ENCODE results near the gene PACS2. TPM values are rescaled to one million over a fixed set of nuclear protein-coding genes. Genes with fewer than 3 reads are reported as not detected.

PACS2 gene
- polyA plus RNA-seq, 3 donors from 2014 or later, result 2.0 to 3.3 (median 2.7) TPM

DNA sequence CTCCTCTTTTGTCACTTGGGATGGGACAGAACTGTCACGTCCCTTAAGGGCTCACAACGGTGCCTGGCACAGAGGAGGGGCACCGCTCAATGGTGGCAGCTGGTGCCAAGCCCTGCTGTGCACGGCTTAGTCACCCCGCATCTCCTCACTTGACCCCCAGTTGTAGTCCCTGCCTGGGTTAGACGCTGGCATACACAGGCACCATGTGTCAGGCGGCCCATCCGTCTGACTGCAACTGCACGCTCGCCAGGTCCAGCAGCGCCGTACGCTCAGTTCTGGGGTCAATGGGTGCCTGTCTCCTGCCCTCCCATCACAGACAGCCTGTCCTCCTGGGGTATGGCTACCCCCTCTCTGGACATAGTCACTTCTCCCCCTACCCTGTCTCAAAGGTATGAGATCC, 1.6 kb upstream of the PACS2 start:
- Mint-ChIP-seq H3K36me3 (no peaks in the 10 kb centered on the region), H3K27ac (peak overlapping the region in 2 of 6 donors; percentile 80 to 85), H3K4me3 (peak overlapping the region in 3 of 5 donors; percentile 83 to 89 (median 88)), H3K9me3 (no peaks in the 10 kb centered on the region), H3K27me3 (ENCODE audit: low read depth in 3 of 3) (peaks cover 7 to 13% (median 13%) of the 10 kb centered on the region in 3 donors), H3K4me1 (peaks cover 22 to 30% of the 10 kb centered on the region in 2 donors)
- DNase-seq, result no peak

DNA sequence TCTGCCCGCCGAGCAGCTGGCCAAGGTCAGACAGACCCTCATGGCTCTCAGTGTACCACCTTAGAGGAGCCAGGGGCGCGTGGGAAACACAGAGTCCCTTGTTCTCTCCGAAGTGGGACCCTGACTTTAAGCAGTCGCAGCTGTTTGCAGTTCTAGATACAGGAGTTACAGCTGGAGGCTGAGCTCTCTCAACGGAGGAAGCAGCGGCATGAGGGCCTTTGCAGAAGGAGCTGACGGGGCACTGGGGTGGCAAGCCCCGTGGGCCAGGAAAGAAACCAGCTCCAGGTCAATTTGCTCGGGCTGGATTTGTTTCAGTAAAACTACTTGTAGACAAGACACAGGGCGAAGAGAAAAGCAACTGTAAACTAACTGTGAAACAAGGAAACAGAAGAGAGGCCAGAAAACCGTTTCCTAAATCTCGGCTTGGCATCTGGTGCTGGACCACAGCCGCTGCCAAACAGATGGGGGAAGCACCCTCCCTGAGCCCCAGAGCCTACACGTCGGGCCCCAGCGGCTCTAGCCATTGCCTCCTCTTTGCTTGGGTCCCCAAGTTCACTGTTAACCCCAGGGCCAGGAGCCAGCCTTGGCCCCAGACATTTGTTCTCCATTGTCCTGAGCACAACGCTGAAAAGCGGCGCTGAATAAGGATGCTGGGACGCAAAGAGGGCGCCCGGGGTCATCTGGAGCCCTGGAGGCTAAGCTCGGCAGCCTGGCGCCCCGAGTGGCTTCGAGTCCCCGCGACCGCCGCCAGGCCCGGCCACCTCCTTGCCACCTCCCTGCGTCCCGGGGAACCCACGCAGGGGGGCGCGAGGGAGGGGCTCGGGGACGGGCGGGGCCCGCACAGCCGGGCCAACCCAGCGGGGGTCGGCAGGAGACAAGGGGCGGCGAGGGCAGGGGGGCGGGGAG, 914 bp upstream of the PACS2 start:
- no peak for DNase-seq
- Mint-ChIP-seq H3K9me3 (no peaks in the 10 kb centered on the region), H3K4me1 (peaks cover 22 to 30% of the 10 kb centered on the region in 2 donors), H3K27me3 (ENCODE audit: low read depth in 3 of 3) (peaks cover 7 to 13% (median 13%) of the 10 kb centered on the region in 3 donors), H3K27ac (peak overlapping the region; percentile 80 to 93 (median 88)), H3K4me3 (peak overlapping the region; percentile 83 to 89 (median 88)), H3K36me3 (no peaks in the 10 kb centered on the region)

DNA sequence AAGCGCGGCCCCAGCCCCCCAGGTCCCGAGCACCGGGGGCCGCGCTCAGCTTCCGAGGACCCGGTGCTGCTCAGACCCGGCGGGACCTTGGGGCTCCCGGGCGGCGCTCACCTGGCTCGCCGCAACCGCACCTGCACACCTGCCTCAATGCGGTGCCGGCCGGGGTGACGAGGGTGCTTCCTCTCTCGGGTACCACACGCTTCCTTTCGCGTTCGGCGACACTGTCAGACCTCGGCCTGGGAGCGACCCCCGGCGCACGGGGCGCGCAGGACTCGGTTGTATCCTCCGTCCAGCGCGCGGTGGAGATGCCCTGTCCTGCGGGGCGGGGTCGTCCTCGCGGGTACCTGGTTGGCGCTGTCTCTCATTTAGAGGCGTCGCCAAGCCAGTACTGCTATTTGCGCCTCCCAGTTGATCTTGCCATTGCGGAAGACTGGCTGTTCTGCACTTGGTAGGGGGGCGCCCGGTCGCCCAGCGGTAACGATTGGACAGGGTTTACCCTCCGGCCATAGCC, 718 bp downstream of the PACS2 start:
- peak overlapping the region; percentile 80 to 86 (median 83) for H3K4me3 Mint-ChIP-seq
- DNase-seq, result peak; percentile 49 to 61 (median 51)
- H3K36me3 Mint-ChIP-seq, result no peaks in the 10 kb centered on the region
- no peaks in the 10 kb centered on the region for H3K9me3 Mint-ChIP-seq
- H3K27me3 Mint-ChIP-seq (ENCODE audit: low read depth in 3 of 3), result peaks cover 7 to 14% (median 12%) of the 10 kb centered on the region in 3 donors
- peak overlapping the region in 5 of 6 donors; percentile 60 to 85 (median 74) for H3K27ac Mint-ChIP-seq
- peaks cover 22 to 30% of the 10 kb centered on the region in 2 donors for H3K4me1 Mint-ChIP-seq

DNA sequence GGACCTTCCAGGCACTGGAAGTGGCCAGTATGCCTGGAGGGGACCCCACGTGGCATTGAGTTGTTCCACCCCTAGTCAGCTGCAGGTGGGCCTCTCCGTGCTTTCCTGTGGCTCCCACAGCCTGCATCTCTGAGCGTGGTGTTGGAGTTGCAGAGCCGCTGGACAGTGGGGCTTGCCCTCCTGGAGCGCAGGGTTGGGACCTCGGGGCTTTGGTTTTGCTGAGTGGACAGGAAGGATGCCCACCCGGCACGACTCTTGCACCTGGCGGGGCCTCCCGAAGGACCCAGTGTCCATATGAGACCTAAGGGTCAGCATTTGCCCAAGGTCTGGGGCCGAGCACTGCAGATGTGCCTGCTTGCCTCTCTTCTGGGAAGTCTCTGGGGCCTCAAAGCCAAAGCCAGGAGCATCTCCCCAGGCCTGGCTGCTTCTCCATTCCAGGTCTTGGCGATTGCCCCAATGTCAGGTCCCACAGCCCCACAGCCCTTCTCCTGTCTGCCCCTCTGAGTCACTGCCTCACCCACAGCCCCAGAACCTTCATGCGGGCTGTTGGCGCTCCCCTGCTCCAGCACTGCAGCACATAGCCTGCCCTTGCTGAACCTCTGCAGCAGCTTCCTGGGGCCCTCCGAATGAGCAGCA, 1.5 kb downstream of the PACS2 start:
- peaks cover 22 to 30% of the 10 kb centered on the region in 2 donors for H3K4me1 Mint-ChIP-seq
- DNase-seq, result no peak
- H3K36me3 Mint-ChIP-seq, result no peaks in the 10 kb centered on the region

DNA sequence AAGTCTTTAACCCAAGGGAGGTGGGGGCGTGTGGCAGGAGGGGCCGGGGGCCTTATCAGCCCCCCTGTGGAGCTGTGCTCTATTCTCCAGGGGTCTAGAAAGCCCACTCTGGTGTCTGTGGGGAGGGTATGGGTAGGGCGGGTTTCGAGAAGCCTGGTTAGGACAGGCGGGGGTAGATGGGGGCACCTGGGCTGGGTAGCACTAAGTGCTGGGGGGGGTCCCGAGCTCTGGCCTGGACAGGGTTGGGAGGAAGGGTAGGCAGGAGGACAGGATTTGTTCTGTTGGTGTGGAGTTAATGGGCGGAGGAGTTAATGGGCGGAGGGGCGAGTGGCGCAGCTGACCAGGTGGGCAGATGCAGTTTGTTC, 2.0 kb downstream of the PACS2 start:
- no peak for DNase-seq
- H3K9me3 Mint-ChIP-seq, result no peaks in the 10 kb centered on the region
- peaks cover 7 to 14% (median 12%) of the 10 kb centered on the region in 3 donors for H3K27me3 Mint-ChIP-seq (ENCODE audit: low read depth in 3 of 3)
- peaks cover 22 to 30% of the 10 kb centered on the region in 2 donors for H3K4me1 Mint-ChIP-seq
- H3K27ac Mint-ChIP-seq, result peak overlapping the region in 3 of 6 donors; percentile 40 to 74 (median 64)
- peak overlapping the region; percentile 42 to 86 (median 83) for H3K4me3 Mint-ChIP-seq
- no peaks in the 10 kb centered on the region for H3K36me3 Mint-ChIP-seq

More for the DNA sequence above, 1.5 kb downstream of the PACS2 start:
- H3K9me3 Mint-ChIP-seq, result no peaks in the 10 kb centered on the region
- H3K27me3 Mint-ChIP-seq (ENCODE audit: low read depth in 3 of 3), result peaks cover 7 to 14% (median 12%) of the 10 kb centered on the region in 3 donors
- H3K27ac Mint-ChIP-seq, result peak overlapping the region in 4 of 6 donors; percentile 60 to 85 (median 73)
- H3K4me3 Mint-ChIP-seq, result peak overlapping the region; percentile 80 to 86 (median 83)

DNA sequence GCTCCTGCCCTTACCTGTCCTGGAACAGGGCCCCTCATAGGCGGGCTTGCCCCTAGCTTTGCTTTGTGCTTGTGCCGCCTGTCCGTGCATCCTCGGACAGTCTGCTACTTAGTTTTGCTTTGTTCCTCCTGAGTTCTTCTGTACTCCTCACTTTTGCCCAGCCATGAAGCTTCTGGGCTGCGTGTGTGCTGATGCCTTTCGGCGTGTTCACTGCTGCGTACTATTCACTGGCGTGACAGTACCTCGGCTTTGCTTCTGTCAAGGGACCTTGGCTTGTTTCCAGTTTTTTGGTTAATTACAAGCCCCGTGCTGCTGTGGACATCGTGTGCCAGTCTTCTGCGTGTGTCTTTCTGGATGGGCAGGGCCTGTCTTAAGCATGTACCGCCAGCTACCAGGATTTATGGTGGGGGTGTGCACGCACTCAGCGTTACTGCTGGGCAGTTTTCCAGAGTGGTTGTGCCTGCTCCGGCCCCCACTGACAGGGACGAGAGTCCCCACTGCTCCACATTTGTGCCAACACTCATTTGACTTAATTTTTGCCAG, 2.5 kb downstream of the PACS2 start:
- Mint-ChIP-seq H3K9me3 (no peaks in the 10 kb centered on the region), H3K27me3 (ENCODE audit: low read depth in 3 of 3) (peaks cover 7 to 14% (median 12%) of the 10 kb centered on the region in 3 donors), H3K4me1 (peaks cover 22 to 30% of the 10 kb centered on the region in 2 donors), H3K4me3 (peak overlapping the region; percentile 18 to 86 (median 42)), H3K36me3 (no peaks in the 10 kb centered on the region), H3K27ac (peak overlapping the region in 3 of 6 donors; percentile 40 to 64 (median 45))
- no peak for DNase-seq

DNA sequence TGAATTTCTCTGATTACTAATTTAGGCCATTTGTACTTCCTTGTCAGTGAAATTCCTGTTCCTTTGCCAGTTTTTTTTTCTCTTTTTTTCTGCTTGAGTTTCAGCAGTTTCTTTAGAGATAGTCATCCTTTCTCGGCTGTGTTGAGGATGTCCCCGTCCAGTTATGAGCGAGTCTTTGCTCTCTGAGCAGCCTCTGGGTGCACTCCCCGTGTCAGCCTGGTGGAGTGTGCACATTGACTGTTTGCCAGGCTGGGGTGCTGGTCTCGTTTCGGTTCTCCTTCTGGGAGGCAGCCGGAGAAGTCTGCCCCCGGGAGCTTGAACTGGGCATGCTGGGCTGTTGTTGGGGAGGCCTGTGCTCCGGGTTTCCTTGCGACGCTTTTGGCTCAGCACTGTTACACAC, 3.0 kb downstream of the PACS2 start:
- Mint-ChIP-seq H3K4me3 (peak overlapping the region in 2 of 5 donors; percentile 18 to 42), H3K27ac (no peak overlapping the region), H3K4me1 (peaks cover 25 to 30% of the 10 kb centered on the region in 2 donors), H3K9me3 (no peaks in the 10 kb centered on the region), H3K36me3 (peaks cover 0 to 1% (median 0%) of the 10 kb centered on the region in 3 donors), H3K27me3 (ENCODE audit: low read depth in 3 of 3) (peaks cover 7 to 14% (median 12%) of the 10 kb centered on the region in 3 donors)
- DNase-seq, result no peak

DNA sequence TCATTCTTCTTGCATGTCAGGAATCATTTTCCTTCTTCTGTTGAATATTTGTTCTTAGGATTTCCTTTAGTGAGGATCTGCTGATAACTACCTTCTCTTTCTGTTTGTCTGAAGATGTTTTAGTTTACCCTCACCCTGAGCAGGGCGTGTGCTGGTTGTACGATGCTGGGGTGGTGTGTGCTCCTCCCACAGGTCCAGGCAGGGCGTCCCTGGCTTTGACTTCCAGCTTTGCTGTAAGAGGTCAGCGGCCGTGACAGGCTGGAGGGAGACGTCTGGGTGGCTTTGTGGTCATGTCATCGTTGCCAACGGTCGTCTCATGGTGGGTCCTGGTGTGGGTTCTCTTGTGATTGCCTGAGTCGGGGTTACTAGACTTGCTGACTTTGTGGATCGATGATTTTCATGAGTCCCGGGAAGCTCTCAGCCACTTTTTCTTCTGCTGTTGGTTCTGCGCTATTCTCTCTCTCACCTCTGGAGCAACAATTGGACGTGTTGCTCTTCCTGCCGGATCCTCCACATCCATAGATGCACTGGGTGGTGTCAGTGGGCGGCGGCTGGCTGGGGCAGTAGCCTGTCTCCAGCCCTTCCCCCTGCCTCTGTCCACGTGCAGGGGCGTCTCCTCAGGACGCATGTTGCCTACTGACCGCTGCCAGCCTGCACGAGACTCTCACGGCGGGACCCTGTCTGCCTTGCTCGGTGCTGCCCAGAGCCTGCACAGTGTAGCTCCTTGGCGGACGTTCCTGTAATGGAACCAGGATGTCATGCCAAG, 8.4 kb downstream of the PACS2 start:
- DNase-seq, result no peak
- Mint-ChIP-seq H3K36me3 (peaks cover 0 to 3% (median 0%) of the 10 kb centered on the region in 3 donors), H3K4me3 (no peak overlapping the region), H3K4me1 (peaks cover 5 to 7% of the 10 kb centered on the region in 2 donors), H3K27ac (no peak overlapping the region), H3K27me3 (ENCODE audit: low read depth in 3 of 3) (peaks cover 0 to 3% (median 3%) of the 10 kb centered on the region in 3 donors), H3K9me3 (no peaks in the 10 kb centered on the region)

DNA sequence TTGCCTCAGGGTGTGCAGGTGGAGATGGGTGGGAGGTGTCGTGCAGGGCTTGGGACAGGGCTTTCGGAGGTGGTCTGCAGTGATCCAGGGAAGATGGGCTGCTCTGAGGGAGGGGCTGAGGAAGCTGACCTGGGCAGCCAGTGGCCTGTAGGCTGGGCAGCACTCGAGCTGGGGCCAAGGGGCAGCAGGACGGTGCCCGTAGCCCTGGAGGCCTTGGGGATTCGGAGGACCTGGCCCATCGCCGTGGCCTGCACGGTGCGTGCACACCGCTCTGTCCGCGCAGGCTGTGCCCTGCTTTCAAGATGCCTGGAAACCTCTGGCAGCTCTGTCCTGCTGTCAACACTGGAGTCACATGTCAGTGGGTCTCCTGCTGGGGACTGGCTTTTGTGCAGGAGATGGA, 9.1 kb downstream of the PACS2 start:
- H3K27ac Mint-ChIP-seq, result no peak overlapping the region
- no peak for DNase-seq
- peaks cover 6 to 8% of the 10 kb centered on the region in 2 donors for H3K4me1 Mint-ChIP-seq
- no peaks in the 10 kb centered on the region for H3K9me3 Mint-ChIP-seq
- peaks cover 0 to 3% (median 0%) of the 10 kb centered on the region in 3 donors for H3K36me3 Mint-ChIP-seq
- H3K4me3 Mint-ChIP-seq, result no peak overlapping the region
- H3K27me3 Mint-ChIP-seq (ENCODE audit: low read depth in 3 of 3), result peaks cover under 1 to 3% (median 3%) of the 10 kb centered on the region in 3 donors

DNA sequence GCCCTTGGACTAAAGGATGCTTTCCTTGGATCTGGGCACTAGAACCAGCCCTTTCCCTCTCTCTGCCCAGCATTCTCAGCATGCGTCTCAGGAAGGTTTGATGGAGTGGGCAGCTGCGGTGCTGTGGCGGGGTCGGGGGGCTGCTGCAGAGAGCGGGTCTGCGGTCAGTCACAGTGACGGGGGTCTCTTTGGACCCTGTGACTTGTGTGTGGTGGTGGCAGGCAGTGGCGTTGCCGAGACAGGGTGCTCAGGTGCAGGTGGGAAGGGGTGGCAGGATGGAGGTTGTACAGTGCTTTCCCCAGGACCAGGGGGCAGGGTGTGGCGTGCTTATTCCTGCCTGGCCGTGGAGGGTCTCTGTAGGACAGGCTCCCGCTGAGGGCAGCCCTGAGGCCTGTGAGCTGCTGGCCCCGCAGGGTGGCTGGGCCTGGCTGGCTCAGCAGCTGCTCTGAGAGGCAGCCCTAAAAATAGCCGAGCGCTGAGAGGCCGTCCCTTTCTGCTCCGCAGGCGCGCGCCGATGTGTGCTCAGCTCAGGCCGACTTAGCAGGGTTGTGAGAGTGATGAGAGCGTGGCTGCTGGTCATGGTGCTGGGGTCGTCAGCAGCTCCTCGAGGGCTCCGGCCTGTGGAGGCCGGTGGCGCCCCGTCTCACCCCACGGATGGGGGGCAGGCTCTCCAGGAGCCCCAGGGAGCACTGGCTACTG, 9.7 kb downstream of the PACS2 start:
- Mint-ChIP-seq H3K36me3 (peaks cover 0 to 3% (median 0%) of the 10 kb centered on the region in 3 donors), H3K9me3 (no peaks in the 10 kb centered on the region), H3K27ac (no peak overlapping the region), H3K4me1 (peaks cover 10 to 14% of the 10 kb centered on the region in 2 donors), H3K4me3 (no peak overlapping the region), H3K27me3 (ENCODE audit: low read depth in 3 of 3) (peaks cover 2 to 3% (median 3%) of the 10 kb centered on the region in 3 donors)
- no peak for DNase-seq

DNA sequence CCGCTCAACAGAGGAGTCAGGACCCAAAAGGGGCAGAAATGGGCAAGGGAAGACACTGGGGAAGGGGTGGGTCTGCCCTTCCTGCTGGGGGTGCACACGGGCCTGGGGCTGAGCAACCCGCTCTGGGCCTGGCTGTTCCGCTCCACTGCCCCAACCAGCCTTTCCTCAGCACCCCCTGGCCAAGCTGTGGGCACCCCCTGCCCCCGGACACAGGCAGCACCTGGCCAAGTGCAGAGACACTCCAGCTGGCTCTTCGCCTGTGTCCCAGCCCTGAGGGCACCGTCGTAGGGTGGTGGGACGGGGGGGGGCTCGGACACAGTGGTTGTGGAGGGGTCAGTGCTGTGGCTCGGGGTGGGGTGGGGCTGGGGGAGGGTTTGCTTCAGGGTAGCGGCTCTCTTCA, 10.3 kb downstream of the PACS2 start:
- H3K36me3 Mint-ChIP-seq, result peaks cover 0 to 3% (median 0%) of the 10 kb centered on the region in 3 donors
- H3K4me3 Mint-ChIP-seq, result no peak overlapping the region
- DNase-seq, result no peak

DNA sequence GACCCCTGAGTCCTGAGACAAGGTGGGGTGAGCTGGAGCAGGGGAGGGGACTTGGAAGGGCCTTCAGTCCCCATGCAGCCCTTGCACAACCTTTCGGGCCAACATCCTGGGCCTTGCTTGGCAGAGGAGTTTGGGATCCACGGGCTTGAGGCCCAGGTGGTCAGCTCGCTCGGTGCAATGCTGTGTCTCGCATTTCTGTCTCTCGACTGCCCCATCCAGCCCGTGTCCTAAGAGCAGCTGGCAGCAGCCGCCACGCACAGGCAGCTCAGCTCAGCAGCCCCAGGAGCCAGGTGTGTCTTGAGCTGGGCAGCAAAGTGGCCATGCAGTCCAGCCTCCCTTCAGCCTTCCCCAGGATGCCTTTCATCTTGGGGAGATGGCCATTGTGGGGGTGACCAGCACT, 10.8 kb downstream of the PACS2 start:
- Mint-ChIP-seq H3K4me1 (peaks cover 14 to 19% of the 10 kb centered on the region in 2 donors), H3K9me3 (no peaks in the 10 kb centered on the region), H3K4me3 (no peak overlapping the region), H3K27ac (no peak overlapping the region), H3K27me3 (ENCODE audit: low read depth in 3 of 3) (peaks cover 2 to 3% (median 2%) of the 10 kb centered on the region in 3 donors), H3K36me3 (peaks cover 0 to 3% (median 0%) of the 10 kb centered on the region in 3 donors)
- no peak for DNase-seq

More for the DNA sequence above, 10.3 kb downstream of the PACS2 start:
- Mint-ChIP-seq H3K27ac (no peak overlapping the region), H3K9me3 (no peaks in the 10 kb centered on the region), H3K27me3 (ENCODE audit: low read depth in 3 of 3) (peaks cover 2 to 3% (median 2%) of the 10 kb centered on the region in 3 donors), H3K4me1 (peaks cover 12 to 19% of the 10 kb centered on the region in 2 donors)
